IPS-18a (cell line): ENCODE results near the gene WFDC6.

Experiments used
- H3K27ac ChIP-seq: one replicate; pipeline ENCODE4 v1.5.1; 2013; ENCODE audit warnings: low read length
- H3K27me3 ChIP-seq: one replicate; pipeline ENCODE4 v1.6.1; 2013; ENCODE audit warnings: mild to moderate bottlenecking, low read length; ENCODE audit not compliant: control insufficient read depth, insufficient read depth
- H3K36me3 ChIP-seq: one replicate; pipeline ENCODE4 v1.6.1; 2013; ENCODE audit warnings: low read depth, low read length; ENCODE audit not compliant: control insufficient read depth
- H3K4me1 ChIP-seq: one replicate; pipeline ENCODE4 v1.6.1; 2013; ENCODE audit warnings: low read depth, low read length; ENCODE audit not compliant: control insufficient read depth
- H3K4me3 ChIP-seq: one replicate; pipeline ENCODE4 v1.5.1; 2013; ENCODE audit warnings: low read length
- H3K9ac ChIP-seq: one replicate; pipeline ENCODE4 v1.6.1; 2013; ENCODE audit warnings: mild to moderate bottlenecking, low read length, moderate library complexity
- H3K9me3 ChIP-seq: one replicate; pipeline ENCODE4 v1.6.1; 2013; ENCODE audit warnings: low read depth, low read length; ENCODE audit not compliant: control insufficient read depth

WFDC6 gene

GRCh38 chr20:45555198-45555597, 15.9 kb upstream of the WFDC6 start:
- Histone ChIP-seq H3K36me3 (no peaks in the 10 kb centered on the region), H3K27ac (no peak overlapping the region), H3K4me1 (no peaks in the 10 kb centered on the region), H3K27me3 (no peaks in the 10 kb centered on the region), H3K9me3 (no peaks in the 10 kb centered on the region), H3K9ac (no peak overlapping the region), H3K4me3 (no peak overlapping the region)

- no peak overlapping the region for H3K4me3 ChIP-seq
- no peak overlapping the region for H3K27ac ChIP-seq
- no peaks in the 10 kb centered on the region for H3K4me1 ChIP-seq
- no peaks in the 10 kb centered on the region for H3K9me3 ChIP-seq
- H3K27me3 ChIP-seq: no peaks in the 10 kb centered on the region
- H3K9ac ChIP-seq: no peak overlapping the region
- no peaks in the 10 kb centered on the region for H3K36me3 ChIP-seq
These were observed 13.2 kb upstream of the WFDC6 start for GRCh38 chr20:45552456-45552855.

GRCh38 chr20:45550765-45551164, 11.5 kb upstream of the WFDC6 start:
- no peaks in the 10 kb centered on the region for H3K27me3 ChIP-seq
- H3K9ac ChIP-seq: no peak overlapping the region
- no peak overlapping the region for H3K27ac ChIP-seq
- no peaks in the 10 kb centered on the region for H3K4me1 ChIP-seq
- no peak overlapping the region for H3K4me3 ChIP-seq
- no peaks in the 10 kb centered on the region for H3K9me3 ChIP-seq
- no peaks in the 10 kb centered on the region for H3K36me3 ChIP-seq

DNA sequence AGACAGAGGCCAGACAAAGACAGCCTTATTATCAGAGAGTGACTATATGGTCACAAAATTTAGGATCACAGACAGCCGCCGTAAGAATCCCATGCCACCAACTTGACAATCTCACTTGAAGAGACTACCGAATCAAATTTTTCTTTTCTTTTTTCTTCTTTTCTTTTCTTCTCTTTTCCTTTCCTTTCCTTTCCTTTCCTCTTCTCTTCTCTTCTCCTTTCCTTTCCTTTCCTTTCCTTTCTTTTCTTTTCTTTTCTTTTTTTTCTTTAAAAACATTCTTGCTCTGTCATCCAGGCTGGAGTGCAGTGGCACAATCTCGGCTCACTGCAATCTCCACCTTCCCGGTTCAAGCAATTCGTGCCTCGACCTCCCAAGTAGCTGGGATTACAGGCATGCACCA, 9.1 kb upstream of the WFDC6 start:
- H3K4me1 ChIP-seq: no peaks in the 10 kb centered on the region
- no peaks in the 10 kb centered on the region for H3K27me3 ChIP-seq
- H3K9me3 ChIP-seq: no peaks in the 10 kb centered on the region
- H3K4me3 ChIP-seq: no peak overlapping the region
- no peak overlapping the region for H3K9ac ChIP-seq
- H3K27ac ChIP-seq: no peak overlapping the region
- H3K36me3 ChIP-seq: no peaks in the 10 kb centered on the region

DNA sequence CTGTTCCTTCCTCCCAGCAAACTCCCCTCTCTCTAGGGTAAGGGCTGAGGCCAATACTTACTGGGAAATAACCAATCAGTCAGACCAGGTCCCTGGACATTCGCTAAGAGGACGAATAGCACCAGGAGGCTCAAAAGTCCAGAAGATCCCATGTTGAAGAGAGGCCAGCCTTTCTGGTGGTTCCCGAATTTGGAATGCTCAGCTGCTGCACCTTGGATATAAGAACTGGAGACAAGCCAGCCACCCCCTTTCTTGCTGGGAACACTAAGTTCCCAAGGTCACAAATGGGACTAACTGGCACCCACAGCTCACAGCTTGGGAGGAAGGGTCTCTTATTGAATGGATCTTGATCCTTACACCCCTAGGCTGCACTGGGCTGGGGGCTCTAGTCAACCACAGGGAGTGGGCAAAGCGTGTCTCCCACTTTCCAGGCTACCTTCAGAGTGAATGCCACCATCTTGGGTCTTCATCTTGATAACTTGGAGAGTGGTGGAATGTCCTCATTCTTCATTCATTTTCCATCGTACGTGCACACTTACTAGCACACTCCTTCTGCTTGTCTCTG, 8.0 kb upstream of the WFDC6 start, which contains the start of gene EPPIN:
EPPIN (minus strand) TSS at position 196 of the 565 bp plus-strand sequence; CDS start at position 152, 44 bp downstream.
- Histone ChIP-seq H3K4me1 (no peaks in the 10 kb centered on the region), H3K4me3 (no peak within 1 kb of the TSS), H3K27ac (no peak within 1 kb of the TSS), H3K9me3 (no peaks in the 10 kb centered on the region), H3K9ac (no peak within 1 kb of the TSS), H3K36me3 (no peaks in the 10 kb centered on the region), H3K27me3 (no peaks in the 10 kb centered on the region)

DNA sequence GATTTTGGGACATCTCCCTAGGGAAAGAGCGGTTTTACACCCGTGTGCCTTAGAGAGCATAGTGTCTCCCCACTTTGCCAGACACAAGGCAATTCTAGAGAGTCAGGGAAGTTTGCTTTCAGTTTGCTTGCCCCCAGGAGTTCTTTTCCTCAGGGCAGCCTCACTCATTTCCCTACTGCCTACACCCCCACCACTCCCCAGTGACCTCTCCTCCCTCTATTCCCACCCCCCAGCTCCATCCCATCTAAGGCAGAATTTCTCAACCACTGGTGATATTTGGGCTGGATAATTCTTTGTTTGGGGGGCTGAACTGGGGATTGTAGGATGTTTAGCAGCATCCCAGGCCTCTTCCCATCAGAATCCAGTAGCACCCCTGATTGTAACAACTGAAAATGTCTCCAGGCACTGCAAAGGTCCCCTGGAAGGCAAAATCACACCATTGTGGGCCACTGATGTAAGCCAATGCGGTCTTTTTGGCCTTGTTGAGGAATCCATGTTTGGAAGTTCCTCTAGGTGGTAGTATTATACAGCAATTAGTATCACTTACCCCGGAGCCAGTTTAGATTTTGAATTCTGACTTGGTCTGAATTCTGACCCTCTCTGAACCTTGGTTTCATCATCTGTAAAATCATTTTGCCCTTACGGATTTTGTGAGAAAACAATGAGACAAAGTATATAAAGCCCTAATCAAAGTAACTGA, 6.6 kb upstream of the WFDC6 start:
- no peaks in the 10 kb centered on the region for H3K9me3 ChIP-seq
- H3K27me3 ChIP-seq: no peaks in the 10 kb centered on the region
- H3K4me1 ChIP-seq: no peaks in the 10 kb centered on the region
- H3K9ac ChIP-seq: no peak overlapping the region
- no peaks in the 10 kb centered on the region for H3K36me3 ChIP-seq
- no peak overlapping the region for H3K27ac ChIP-seq
- no peak overlapping the region for H3K4me3 ChIP-seq

DNA sequence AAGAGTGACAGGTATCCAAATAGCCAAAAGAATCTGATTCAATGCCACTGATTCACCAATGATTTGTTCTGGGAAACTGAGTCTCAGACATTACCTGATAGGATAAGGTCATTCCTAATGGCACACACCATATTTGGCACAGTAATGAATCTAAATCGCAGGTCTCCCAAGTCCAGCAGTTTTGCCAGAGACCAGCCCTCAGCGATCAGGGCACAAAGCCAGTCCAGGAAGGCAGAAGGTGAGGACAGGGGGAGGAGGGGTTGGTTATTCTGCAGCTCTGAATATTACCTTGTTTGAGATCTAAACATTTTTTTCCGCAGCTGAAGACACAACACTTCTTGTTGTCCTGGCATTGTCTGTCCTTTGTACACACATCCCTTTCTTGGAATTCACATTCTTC, 6.1 kb upstream of the WFDC6 start:
- no peak overlapping the region for H3K4me3 ChIP-seq
- H3K4me1 ChIP-seq: no peaks in the 10 kb centered on the region
- H3K36me3 ChIP-seq: no peaks in the 10 kb centered on the region

DNA sequence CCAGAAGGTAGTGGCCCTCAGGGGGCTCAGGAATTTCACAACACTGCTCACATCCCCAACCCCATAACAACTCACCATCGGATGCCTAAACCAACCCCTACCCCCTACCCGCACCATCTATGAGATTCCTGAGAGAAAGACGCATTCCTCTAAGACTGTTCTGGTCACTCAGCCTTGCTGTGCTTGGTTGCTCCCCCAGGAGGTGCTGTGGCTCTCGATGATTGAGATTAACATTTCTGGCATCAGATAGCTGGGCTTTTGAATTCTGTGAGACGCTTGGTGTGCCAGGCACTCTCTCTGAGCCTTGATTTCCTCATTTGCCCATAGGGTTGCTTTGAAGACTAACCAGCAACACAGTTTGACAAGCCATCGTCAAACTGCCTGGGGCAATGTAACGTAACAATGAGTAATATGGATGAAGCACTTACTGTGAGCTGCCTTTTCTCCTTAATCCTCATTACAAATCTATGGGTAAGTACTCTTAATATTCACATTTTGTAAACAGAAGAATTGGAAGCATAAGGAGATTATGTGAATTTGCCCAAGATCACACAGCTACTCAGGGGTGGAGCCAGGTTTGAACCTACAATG, 978 bp downstream of the WFDC6 start:
- H3K27ac ChIP-seq: no peak overlapping the region
- no peaks in the 10 kb centered on the region for H3K4me1 ChIP-seq
- no peaks in the 10 kb centered on the region for H3K36me3 ChIP-seq
- H3K4me3 ChIP-seq: no peak overlapping the region
- H3K9me3 ChIP-seq: no peaks in the 10 kb centered on the region
- no peak overlapping the region for H3K9ac ChIP-seq
- H3K27me3 ChIP-seq: no peaks in the 10 kb centered on the region

More for the DNA sequence above, 6.1 kb upstream of the WFDC6 start:
- no peak overlapping the region for H3K9ac ChIP-seq
- H3K27ac ChIP-seq: no peak overlapping the region
- H3K9me3 ChIP-seq: no peaks in the 10 kb centered on the region
- H3K27me3 ChIP-seq: no peaks in the 10 kb centered on the region

DNA sequence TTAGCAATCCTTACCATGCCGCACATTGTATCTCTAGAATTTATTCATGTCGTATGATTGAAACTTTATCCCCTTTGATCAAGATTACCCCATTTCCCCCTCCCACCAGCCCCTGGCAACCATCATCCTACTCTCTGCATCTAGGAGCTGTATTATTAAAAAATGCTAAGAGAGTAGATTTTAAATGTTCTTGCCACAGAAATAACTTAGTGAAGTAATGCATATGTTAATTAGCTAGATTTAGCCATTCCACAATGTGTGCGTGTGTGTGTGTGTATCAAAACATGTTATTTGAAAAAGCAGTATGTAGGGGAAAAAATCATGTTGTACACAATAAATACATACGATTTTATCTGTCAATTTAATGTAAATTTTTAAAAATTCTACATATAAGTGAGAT, 12.0 kb downstream of the WFDC6 start:
- Histone ChIP-seq H3K9ac (no peak overlapping the region), H3K4me1 (no peaks in the 10 kb centered on the region), H3K9me3 (no peaks in the 10 kb centered on the region), H3K36me3 (no peaks in the 10 kb centered on the region), H3K27ac (no peak overlapping the region), H3K27me3 (no peaks in the 10 kb centered on the region), H3K4me3 (no peak overlapping the region)

- H3K36me3 ChIP-seq: no peaks in the 10 kb centered on the region
These were observed 15.5 kb downstream of the WFDC6 start for GRCh38 chr20:45523821-45524220.

DNA sequence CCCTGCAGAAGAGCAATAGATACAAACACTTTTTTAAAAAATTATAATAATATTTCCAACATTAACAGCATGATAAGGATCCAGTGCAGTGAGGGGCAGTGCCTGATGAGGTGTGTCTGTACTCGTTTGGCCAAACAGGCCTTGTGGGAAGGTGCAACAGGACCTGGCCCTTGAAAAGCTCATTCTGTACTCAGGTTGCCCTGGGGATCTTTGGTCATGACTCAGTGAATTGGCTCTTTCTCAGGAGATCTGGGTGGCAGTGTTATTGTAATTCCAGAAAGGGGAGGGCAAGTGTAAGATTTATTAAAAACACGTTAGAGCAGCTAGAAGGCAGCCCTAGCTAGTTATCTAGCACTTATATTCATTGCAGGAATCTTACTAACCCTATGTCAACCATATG, 21.0 kb downstream of the WFDC6 start:
- Histone ChIP-seq H3K9ac (no peak overlapping the region), H3K9me3 (no peaks in the 10 kb centered on the region), H3K4me1 (peaks cover 2% of the 10 kb centered on the region), H3K27ac (no peak overlapping the region), H3K36me3 (no peaks in the 10 kb centered on the region), H3K4me3 (no peak overlapping the region), H3K27me3 (no peaks in the 10 kb centered on the region)

More at GRCh38 chr20:45523821-45524220, 15.5 kb downstream of the WFDC6 start:
- Histone ChIP-seq H3K27ac (no peak overlapping the region), H3K9me3 (no peaks in the 10 kb centered on the region), H3K9ac (no peak overlapping the region), H3K4me1 (no peaks in the 10 kb centered on the region), H3K4me3 (no peak overlapping the region), H3K27me3 (no peaks in the 10 kb centered on the region)
